HG03280 (cell line): ENCODE measurements around the gene FRRS1L.

Experiments
- ATAC-seq: cut with Tn5 transposase; IDR thresholded peaks from one replicate; pipeline ENCODE4 v1.9.1; 2021; ENCODE audit warnings: mild to moderate bottlenecking, moderate library complexity; ENCODE audit not compliant: unreplicated experiment

The FRRS1L gene, protein sequence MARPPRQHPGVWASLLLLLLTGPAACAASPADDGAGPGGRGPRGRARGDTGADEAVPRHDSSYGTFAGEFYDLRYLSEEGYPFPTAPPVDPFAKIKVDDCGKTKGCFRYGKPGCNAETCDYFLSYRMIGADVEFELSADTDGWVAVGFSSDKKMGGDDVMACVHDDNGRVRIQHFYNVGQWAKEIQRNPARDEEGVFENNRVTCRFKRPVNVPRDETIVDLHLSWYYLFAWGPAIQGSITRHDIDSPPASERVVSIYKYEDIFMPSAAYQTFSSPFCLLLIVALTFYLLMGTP

DNA sequence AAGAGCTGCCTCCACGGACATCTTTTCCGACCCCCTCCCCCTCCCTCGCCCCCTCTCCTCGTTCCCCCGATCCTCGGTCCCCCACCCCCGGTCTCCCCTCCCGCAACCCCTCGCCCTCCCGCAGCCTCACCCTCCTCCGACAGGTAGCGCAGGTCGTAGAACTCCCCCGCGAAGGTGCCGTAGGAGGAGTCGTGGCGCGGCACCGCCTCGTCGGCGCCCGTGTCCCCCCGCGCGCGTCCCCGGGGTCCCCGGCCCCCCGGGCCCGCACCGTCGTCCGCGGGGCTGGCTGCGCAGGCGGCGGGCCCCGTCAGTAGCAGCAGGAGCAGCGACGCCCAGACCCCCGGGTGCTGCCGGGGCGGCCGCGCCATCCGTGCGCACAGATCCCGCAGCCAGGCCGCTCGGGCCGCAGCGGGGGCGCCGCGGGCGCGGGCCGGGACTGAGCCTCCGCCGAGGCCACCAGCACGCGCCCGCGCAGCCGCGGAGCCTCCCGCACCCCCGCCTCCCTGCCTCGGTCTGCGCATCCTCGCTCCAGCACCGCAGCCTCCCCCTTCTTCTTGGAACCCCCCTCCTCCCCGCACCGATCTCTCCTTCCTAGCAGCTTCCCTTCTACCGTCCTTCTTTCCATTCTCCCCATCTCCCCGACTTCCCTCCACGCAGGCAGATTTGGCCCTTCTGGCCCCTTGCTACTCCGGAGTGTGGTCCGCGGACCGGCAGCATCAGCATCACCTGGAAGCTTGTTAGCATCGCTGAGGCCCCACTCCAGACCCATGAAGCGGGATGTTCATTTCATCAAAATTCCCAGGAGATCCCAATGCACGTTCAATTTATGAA lies at the start of gene FRRS1L:
Gene FRRS1L, minus strand, starts transcription at position 479 of the 831 bp plus-strand sequence. Its CDS starts 111 bp downstream, at position 368.
- no peak for ATAC-seq

DNA sequence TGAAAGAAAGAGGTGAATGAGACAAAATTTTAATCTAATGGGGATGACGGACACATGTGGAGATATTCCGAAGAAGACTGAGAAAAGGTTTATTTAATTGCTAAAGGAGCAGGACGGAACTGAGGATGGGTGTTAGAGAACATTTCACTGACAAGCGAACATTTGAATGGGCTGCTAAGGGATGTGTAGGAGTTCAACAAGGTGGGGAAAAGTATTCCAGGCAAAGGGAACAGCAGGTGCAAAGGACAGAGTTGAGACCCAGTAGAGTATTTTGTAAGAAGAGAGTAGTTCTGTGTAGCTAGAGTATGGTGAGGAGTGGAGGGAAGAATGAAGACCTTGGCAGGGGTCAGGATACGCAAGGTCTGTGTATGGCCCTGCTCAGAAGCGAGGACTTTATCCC lies 47.4 kb upstream of the FRRS1L start:
- no peak for ATAC-seq

DNA sequence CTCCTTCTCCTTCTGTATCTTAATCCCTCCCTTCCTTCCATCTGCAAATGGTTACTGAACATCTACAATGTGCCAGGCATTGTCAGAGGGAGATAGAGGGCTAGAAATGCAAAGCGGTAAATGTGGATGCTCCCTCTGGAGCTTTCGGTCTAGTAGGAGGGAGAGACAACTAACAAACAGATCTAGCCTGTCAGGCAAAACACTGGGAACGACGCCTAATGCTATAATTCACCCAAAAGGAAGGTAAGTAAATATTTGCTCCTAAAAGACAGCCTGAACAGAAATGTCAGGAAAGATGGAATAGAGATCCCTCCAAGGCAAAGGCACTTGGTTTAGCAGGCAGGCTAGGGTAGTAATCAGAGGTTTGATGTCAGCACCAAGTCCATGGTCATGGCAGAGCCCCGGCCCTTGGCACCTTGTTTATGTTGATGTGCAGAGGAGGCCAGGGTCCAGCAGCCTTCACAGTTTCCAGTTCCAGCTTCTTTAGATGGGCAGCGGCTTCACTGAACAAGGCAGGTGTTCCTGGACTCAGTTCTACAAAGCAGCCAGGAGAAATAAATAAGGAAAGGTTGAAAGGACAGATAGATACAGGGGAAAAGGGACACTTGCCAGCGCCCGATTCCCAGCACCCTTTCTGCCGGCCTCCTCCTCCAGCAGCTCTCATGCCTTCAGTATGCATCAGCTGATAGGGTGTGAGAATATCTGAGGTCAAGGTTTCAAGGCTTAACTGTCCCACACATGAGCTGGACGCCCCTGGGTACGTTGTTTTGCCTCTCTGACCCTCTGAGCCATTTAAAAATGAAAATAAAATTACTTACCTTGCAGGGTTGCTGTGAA lies 46.5 kb upstream of the FRRS1L start:
- ATAC-seq, result no peak

DNA sequence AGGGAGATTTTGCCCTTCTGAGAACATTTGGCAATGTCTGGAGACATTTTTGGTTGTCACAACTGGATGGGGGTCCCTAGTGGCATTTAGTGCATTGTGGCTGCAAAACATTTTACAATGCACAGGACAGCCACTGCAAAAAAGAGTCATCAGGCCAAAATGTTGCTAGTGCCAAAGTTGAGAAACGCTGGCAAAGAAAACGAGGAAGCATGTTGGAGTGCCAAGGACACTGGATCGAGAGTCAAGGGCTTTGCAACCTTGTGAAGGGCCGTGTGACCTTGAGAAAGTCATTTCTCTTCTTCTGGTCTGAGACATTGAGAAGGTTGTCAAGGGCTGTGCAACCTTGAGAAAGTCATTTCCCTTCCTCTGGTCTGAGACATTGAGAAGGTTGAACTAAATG lies 45.7 kb upstream of the FRRS1L start:
- no peak for ATAC-seq

DNA sequence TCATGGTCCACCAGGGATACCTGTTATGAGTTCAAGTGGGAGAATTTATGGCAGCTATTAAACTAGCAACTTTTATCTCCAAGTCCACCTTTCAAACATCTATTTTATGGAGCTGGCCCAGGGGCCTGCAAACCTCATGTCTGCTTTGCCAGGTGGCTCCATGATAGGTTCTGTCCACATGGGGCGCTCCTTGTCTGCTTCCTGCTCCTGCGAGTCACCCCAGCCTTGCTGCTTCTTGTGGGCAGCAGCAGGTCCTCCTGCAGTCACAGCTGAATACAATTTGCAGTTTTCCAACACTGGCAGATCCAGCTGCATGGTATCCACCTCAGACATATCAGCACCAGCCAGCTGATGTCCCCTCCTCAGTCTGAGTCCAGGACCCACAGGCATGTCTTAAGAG lies 39.6 kb upstream of the FRRS1L start:
- no peak for ATAC-seq

DNA sequence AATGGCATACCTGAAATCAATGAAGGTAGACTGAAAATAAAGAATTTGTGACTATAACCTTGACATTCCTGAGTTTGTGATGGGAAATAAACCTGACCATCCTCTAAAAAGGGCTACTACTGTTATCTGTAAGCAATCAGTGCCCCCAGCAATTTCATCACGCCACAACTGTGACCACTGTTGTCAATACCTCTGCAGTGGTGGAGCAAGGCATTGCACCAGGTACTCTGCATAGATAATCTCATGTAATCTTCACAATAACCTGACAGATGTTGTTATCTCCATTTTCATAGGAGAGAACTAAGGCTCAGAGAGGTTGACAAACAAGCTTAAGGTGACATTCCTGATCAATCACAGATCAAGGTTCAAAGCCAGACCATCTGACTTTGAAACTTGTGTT lies 38.5 kb upstream of the FRRS1L start:
- no peak for ATAC-seq

DNA sequence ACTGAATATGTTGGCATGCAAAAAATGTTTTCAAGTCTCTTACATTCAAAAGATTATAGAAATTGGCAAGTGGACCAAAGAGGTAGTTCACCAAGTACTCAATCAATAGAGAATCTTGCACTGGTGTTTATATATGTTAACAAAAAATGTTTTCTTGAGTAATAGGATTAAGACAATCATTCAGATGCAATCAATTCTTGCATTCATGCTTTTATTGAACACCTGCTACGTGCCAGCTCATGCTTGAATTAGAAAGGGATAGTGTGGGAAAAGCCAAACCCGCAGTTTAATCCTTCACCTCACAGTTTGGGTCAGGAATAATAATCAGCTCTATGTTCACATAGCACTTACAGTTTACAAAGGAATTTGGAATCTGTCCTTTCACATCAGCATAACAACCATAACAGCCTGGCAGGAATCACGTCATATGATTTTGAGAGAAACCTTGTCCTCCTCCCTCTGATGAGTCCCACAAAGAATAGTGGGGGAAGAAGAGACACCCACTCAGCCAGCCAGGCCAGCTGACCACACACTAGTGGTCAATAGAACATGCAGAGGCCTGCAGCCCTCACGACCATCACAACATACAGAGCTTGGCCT lies 36.8 kb upstream of the FRRS1L start:
- ATAC-seq, result no peak

DNA sequence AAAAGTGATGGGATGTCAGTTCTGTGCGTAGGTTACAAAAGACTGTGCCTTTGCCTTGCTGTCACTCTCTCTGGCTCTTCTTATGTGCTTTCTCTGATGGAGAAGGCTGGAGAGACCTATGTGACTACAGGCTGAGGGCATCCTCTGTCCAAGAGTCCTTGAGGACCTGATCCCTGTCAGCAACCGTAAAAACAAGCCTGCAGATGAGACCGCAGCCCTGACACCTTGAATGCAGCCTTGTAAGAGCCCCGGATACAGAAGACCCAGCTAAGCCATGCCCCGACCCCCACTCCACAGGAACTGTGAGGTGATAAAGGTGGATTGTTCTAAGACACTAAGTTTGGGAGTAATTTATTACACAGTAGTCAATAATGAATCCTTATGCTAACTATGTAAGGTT lies 32.6 kb upstream of the FRRS1L start:
- ATAC-seq, result no peak

DNA sequence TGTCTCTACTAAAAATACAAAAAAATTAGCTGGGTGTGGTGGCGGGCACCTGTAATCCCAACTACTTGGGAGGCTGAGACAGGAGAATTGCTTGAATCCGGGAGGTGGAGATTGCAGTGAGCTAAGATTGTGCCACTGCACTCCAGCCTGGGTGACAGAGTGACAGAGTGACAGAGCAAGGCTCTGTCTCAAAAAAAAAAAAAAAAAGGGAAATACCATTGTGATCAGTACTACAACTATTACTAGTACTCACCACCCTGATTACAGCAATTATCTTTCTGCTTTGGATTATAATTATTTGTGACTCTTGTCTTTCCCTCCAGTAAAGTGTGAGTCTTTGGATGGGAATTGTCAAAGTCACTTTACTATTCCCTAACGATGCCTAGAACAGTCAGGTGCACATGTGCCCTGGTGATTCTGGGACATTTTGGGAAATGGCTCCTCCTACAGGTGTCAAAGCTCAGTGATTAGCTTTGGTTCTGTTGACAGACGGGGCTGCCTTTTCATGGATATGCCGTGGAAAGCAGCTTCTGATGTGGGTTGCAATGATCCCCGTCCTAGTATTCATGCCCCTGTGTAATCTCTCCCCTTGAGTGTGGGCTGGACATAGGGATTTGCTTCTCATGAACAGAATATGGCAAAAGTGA lies 31.8 kb upstream of the FRRS1L start:
- ATAC-seq, result no peak

DNA sequence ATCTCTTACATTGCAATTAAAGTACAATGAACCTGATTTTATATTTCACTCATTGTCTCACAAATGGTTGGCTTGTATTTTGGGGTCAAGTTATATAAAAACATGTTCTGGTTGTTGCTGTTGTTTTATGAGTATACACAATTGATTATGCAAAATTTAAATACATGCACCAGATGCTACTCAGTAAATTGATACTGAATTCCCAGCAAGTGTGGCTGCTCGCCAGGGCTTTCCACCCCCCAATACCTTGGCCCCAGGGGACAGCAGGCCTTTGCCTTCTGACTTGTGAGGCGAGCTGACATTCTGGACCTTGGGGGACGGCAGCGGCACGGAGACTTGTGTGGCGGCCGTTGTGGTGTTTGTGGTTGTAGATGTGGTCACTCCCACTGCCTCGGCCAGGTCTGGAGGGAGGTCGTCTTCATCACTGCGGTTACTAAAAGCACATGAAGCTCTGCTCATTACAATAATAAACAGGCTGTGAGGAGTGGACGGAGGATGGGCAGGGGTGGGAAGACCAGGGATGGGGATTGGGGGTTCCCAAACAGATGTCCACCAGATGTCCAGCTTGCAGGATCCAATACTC lies 27.0 kb upstream of the FRRS1L start:
- no peak for ATAC-seq

DNA sequence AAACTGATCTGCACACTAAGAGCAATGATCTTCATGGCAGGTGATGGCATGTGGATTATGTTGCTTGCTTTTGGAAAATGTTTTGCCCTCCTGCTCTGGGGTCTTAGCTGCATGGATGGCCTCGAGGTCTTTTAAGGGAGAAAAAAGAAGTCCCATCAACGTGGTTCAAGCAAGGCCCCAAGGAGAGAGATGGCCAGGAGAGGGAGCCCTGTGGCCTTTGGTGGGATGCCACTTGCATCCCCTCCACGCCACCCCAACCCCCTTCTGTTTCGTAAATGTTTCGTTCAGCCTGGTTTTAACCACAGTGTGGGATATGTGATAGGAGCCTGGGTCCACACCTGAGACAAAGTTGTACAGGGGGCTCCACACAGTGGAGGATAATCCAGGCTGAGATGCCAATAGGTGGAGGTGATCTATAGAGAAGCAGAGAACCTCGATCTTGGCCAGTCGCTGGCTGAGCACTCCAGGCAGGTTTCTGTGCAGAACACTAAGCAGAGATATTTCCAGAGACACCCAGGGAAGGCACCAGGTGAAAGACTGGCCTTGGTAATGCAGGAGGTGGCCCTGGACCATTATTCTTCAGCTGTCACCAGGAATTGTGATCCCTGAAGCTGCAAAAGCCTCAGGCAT lies 25.8 kb upstream of the FRRS1L start:
- no peak for ATAC-seq

DNA sequence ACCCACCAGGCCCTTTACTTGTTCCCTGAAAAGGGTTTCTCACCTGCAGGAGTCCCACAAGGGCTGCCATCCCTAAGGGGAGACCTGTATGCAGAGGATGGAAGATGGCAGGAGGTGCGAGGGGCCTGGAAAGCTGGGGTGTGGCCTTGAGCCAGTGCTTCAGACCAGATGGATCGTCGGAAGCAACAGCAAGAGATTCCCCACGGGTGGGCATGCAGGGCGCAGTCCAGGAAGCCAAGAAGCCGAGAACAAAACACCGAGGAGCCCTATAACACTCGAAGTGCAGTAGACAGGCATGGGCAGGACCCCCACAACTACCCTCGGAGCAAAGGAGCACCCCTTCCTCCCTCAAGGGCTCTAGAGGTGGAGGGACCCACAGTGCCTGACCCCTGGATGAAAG lies 24.7 kb upstream of the FRRS1L start:
- no peak for ATAC-seq

DNA sequence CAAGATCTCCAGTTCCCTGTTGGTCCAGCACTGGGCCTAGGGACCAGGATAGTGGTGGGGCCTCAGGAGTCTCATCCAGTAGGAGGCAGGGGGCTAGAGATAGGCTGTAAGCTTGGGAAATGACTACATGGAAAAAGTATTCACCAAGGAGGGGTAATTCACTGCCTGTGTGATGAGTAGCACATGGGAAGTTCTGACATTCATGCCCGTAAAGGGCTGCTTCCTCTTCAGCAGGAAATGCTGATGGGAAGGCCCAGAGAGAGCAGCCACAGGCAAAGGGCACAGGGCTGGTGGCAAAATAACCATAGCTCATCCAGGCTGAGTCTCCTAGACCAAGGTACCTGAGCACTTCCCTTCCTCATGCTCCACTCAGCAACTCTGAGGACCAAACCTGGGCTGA lies 23.1 kb upstream of the FRRS1L start:
- ATAC-seq, result no peak

DNA sequence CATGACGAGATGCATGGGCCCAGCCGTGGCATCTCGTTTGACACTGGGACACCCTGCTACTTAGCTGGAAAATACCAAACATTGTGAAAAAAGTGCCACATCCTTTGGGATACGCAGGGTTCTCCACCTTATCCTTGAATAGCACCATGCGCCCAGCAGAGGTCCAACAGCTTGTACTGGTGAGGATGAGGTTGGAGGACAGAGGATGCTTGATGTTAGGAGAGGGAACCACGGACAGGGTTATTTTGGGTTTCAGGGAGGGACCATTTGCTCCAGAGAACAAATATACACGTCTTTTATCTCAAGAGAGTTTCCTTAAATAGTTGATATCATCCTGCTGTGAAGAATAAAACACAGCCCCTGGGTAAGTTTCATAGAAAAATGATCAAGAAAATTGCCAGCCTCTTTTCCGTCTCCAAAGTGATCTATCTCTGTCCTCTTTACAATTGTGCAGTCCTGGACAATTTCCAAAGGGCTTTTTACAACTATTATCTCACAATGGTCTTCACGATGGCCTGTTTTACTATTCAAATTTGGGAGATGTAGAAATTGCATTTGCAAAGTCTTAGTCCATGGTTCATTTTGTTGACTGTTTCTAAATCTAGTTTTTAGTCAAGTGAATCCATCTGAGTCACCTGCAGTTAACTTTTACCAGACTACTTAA lies 19.9 kb upstream of the FRRS1L start:
- ATAC-seq, result no peak

DNA sequence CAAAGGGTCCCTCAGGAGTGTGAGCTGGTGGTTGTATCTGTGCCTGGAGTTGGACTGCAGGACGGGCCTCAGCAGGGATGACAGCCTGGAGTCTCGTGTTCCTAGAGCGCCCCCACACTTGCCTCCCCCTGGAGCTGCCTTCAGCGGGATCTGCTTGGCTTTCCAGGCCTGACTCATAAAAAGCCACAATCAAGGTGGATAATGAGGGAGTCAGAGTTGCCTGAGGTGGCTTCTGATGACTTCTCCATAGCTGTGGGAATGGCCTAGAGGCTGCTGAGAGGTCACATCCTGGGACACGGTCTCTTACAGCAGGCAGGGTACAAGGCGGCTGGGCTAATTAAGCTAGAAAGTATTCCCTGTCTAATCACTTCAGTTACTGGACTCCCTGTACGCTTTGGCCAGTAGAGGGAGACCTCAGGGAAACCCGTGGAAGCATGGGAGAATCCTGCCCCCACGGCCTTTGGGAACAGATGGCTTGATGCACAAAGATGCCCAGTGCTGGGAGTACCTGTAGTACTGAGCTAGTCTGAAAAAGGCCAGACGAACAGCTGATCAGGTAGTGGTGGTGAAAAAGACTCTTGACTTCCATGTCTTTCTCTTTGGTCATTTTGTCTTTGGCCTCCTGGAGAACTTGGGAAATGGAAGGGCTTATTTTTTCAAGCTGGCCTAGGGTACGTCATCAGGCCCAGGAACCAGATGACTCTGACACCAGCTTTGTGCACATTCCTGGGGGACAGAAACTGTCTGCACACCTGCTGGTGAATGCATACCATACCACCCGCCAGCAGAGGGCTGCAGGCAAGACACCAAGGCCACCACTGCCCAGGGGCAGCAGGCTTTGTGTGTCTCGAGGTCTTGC lies 16.1 kb upstream of the FRRS1L start:
- ATAC-seq, result no peak

DNA sequence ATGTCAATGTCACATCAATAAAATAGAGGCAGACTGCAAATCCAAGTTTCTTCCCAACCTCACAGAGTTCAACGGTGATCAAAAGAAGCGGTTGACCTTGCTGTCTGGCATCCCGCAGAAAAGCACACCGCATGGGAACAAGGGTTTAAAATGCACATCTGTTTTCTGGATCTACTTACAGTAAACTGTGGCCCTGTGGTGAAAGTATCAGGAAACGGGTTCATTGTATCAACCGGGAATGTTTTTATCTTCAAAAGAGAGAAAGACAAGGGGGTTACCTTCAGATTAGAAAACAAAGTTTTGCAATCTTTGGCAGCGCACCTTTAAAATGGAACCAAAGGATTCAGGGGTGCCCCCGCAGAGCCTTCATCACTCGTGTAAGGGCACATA lies 15.5 kb upstream of the FRRS1L start:
- no peak for ATAC-seq

DNA sequence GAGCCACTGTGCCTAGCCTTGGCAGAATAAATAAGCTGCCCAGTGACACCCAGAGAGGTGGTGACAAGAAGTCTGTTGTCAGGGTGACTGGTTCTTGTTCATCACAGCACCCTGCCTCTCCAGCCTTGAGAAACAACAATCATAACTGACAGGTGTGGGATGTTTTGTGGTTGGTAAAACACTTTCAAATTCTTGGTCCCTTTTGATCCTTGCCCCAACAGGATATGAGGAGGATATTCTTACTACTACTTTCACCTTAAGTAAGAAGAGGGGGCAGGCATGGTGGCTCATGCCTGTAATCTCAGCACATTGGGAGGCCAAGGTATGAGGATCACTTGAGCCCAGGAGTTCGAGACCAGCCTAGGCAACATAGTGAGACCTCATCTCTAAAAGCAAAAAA lies 14.2 kb upstream of the FRRS1L start:
- ATAC-seq, result peak; percentile 75

DNA sequence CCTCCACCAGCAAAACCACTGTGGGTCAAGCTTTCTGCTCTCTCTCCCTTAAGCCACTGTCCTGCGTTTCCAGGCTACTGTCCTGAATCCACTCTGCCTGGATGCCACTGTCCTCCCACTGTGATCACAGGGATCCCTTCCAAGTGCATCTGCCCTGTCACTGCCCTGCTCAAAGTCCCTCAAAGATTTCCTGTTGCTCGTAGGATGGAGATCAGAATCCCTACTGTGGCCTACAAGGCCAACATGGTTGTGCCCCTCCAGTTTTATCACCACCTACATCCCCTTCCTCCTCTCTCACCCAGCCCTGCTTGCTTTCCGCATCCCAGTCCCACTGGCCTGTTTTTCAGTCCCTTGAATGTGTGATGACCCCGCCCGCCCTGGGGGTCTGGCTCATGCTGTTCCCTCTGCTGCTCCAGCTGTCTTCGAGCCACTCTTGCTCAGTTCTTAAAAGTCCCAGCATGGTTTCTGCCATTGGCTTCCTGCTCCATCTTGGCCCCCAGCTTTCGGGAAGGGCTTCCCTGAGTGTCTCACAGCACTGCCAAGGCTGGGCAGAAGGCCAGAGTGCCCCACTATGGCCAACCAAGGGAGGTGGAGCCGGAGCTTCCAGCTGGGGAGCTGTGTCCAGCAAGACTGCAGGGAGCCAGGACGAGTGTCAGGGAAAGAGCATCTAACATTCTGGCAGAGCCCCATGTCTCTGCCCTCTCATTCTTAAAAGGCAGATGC lies 12.9 kb upstream of the FRRS1L start:
- ATAC-seq, result no peak
